NCI-H1417 (cell line): Measurements from ENCODE around the gene IRF4.
"Not testable (repeated sequence)": the region's sequence is repeated elsewhere in the genome, so short reads cannot be mapped to it uniquely, and the experiment has no call there.

Experiments
- DNase-seq, 3 experiments: peaks; one replicate each; lab custom pipeline; 2025; lab: John Stamatoyannopoulos, UW

IRF4 gene

GRCh38 chr6:366389-367297, 24.9 kb upstream of the IRF4 start:
- DNase-seq = no peak

GRCh38 chr6:367298-367794, 24.2 kb upstream of the IRF4 start:
- no peak for DNase-seq

GRCh38 chr6:367891-368630, 23.5 kb upstream of the IRF4 start:
- DNase-seq = no peak

- no peak for DNase-seq
These were observed 21.8 kb upstream of the IRF4 start for GRCh38 chr6:369559-370431.

- DNase-seq = no peak
These were observed 21.0 kb upstream of the IRF4 start for GRCh38 chr6:370555-370954.

GRCh38 chr6:371851-372250, 19.7 kb upstream of the IRF4 start:
- DNase-seq = not testable (repeated sequence)

GRCh38 chr6:372336-372911, 19.1 kb upstream of the IRF4 start:
- DNase-seq = no peak

- no peak for DNase-seq
These were observed 18.5 kb upstream of the IRF4 start for GRCh38 chr6:373031-373430.

- DNase-seq = no peak
These were observed 17.5 kb upstream of the IRF4 start for GRCh38 chr6:373773-374724.

- no peak for DNase-seq
These were observed 16.6 kb upstream of the IRF4 start for GRCh38 chr6:374956-375355.

GRCh38 chr6:376827-377640, 14.5 kb upstream of the IRF4 start:
- no peak for DNase-seq

GRCh38 chr6:377641-378020, 13.9 kb upstream of the IRF4 start:
- not testable (repeated sequence) for DNase-seq

GRCh38 chr6:378090-378957, 13.2 kb upstream of the IRF4 start:
- DNase-seq = no peak

GRCh38 chr6:378958-379409, 12.6 kb upstream of the IRF4 start:
- DNase-seq = no peak

GRCh38 chr6:379410-380181, 12.0 kb upstream of the IRF4 start:
- no peak for DNase-seq

- DNase-seq = no peak
These were observed 11.0 kb upstream of the IRF4 start for GRCh38 chr6:380234-381218.
